HG03558 (cell line): ENCODE measurements around the gene SDC3.

ENCODE experiments used
- ATAC-seq: cut with Tn5 transposase; IDR thresholded peaks from one replicate; pipeline ENCODE4 v1.9.1; 2021; ENCODE audit warnings: moderate number of reproducible peaks; ENCODE audit not compliant: unreplicated experiment; ENCODE audit errors: extremely low read depth

Gene SDC3

DNA sequence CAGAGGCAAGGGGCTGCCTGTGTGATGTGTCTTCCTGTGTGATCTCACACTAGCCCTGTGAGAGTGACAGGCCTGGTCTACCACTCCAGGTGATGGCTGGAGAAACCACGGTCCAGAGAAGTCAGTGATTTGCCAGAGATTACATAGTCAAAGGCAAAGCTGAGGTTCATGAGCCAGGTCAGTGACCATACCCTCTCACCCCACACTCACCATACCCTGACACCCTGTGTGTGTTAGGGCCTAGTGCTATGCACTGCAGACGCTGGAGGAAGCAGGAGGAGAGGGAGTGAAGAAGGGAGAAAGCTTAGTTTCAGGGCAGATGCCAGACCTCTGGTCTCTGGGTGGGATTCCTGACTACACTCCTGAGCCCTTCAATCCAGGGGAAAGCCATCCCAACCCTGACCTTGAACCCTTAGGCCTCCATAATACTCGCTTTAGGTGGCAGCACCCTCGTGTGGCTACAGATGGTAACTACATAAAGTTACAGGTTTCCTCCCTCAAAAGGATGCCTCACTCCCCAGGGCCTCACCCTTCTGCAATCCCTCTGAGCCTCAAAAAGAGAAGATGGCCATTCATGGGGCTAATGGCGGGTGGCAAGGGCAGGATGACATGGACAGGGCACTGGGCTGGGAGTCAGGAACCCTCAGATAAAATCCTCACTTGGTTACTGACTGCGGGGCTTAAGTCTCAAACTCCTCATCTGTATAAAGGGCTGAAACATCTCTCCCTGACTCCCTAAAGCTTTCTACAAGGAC lies 20.8 kb upstream of the SDC3 start:
- ATAC-seq = no peak

GRCh38 chr1:30928789-30929134 lies 20.2 kb upstream of the SDC3 start:
- ATAC-seq = no peak

DNA sequence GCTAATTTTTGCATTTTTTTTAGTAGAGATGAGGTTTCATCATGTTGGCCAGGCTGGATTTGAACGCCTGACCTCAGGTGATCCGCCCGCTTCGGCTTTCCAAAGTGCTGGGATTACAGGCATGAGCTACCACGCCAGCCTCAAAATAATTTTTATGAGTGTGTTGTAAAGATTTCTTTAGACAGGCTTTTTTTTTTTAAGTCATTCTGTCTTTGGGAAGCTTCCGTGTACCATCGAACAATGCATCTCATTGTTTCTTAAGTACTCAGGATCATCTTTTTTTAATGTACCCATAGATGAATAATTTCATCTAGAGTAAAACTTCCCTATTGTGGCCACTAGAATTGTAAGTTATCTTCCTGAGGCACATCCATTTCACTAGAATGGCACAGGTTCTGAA lies 19.6 kb upstream of the SDC3 start:
- ATAC-seq = no peak

DNA sequence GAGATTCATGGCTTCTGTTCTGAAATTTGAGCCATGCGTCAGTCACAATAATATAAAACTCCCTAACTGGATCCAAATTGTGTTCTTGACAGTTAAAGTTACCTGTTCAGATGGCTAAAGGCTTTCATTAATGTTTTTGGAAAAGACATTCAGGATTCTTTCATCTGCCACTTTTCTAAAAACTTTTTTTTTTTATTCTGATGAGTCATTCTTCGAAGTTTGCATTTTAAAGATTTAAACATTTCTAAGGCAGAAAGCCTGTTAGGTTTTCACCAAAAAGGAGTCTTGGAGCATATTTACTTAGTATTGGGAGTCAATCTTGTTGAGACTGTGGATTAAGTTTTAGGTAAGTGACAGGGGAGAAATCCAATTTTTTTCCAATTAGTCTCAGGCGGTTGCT lies 18.9 kb upstream of the SDC3 start:
- no peak for ATAC-seq

DNA sequence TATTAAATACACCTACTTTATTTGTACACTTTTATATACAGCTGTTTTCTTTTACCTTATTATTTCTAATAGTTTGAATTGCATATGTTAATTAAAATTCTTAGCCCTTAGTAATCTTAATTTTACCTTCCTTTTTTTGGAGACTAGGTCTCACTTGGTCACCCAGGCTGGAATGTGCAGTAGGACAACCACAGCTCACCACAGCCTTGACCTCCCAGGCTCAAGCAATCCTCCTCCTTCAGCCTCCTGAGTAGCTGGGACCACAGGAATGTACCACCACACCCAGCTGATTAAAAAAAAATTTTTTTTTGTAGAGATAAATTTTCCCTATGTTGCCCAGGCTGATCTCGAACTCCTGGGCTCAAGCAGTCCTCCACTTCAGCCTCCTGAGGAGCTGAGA lies 15.0 kb upstream of the SDC3 start:
- ATAC-seq = no peak

DNA sequence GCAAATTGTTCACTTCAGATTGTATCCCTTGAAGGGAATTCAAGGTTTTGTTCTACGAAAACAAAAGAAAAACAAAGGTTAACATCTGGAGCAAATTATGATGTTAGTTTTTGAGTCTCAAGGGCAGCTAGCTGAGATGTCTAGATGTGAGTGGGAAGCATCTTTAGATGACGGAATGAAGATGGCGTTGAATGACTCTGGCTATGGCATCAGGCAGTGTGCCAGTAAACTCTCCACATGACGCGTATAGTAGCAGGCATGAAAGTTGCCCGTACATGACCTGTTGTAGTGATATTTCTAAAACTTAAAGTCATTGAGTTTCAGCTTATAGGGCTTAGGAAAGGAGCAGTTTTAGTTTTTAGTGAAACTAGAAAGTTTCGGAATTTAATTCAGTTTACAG lies 12.3 kb upstream of the SDC3 start:
- ATAC-seq = no peak

GRCh38 chr1:30919025-30919881 lies 10.7 kb upstream of the SDC3 start:
- no peak for ATAC-seq

DNA sequence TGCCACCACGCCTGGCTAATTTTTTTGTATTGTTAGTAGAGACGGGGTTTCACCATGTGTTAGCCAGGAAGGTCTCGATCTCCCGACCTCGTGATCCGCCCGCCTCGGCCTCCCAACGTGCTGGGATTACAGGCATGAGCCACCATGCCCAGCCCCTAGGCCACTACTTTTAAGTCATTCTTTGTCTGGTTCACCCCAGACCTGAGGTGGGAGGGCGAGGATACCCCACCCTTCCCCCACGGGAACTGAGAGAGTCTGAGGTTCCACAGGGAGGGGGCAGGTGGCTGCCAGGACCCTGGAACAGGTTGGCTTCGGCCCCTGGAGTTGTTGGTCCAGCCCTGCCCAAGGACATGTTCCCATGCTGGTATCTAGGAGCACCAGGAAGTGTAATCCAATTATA lies 7.7 kb upstream of the SDC3 start:
- no peak for ATAC-seq

- ATAC-seq = no peak
Measured at GRCh38 chr1:30915491-30916230, 7.1 kb upstream of the SDC3 start.

GRCh38 chr1:30914931-30915330 lies 6.4 kb upstream of the SDC3 start:
- no peak for ATAC-seq

GRCh38 chr1:30914587-30914922 lies 6.0 kb upstream of the SDC3 start:
- ATAC-seq = no peak

- no peak for ATAC-seq
Measured at GRCh38 chr1:30912913-30913652, 4.5 kb upstream of the SDC3 start.

DNA sequence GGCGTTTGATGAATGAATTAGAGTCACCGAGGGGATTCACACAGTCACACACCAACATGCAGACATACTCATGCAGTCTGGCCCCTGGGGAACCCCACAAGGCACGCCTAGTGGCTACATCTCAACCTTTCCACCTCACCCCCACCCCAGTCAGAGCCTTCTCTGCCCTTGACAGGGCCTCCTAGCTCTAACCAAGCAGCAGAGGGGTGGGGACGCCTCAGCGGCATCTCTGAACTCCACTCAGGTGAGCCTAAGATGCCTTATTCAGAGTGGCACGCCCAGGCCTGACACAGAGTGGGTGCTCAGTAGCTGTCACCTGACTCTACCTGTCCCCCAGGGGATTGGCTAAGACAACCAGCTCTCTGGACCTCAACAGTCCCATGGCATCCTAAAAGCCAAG lies 3.7 kb upstream of the SDC3 start:
- no peak for ATAC-seq

DNA sequence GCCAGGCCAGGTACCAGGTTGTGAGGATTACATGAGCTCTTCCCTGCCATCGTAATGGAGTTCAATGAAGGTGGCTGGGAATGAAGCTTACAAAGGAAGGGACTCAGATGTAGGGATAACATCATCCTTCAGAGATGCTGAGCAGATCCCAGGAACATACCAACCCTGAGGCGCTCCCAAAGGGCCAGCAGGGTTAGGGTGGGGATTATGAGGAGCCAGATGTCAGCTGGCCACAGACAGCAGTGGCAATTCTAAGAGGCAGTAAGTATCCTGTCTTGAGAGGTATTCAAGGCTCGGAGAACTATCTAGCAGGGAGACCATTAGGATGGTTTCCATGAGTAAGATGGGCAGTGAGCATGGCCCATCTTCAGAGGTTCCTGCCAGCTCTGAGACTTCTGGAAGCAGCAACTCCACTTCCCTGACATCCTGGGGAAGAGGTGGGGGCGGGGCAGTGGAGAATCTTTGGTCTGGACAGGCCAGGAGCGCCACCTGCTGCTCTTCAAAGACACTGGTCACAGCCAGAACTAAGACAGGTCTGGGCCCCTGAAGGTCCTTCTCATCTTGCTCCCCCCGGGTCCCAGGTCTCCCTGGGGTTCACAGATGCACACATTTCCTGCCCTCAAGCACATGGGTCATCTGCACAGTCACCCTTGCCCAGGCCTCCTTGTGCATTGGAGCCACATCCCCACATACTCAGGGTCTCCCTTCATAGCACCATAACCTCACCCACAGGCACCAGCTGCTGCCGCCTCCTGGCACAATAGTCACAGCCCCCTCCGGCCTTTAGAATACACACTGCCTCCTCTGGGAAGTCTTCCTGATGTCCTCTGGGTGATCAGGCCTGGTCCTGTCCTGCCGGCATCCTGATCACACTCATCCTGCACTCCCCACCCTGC lies 2.7 kb upstream of the SDC3 start:
- no peak for ATAC-seq

GRCh38 chr1:30909365-30910068 lies 959 bp upstream of the SDC3 start:
- ATAC-seq = no peak

- ATAC-seq = no peak
Measured at GRCh38 chr1:30908316-30908695, 252 bp downstream of the SDC3 start.

DNA sequence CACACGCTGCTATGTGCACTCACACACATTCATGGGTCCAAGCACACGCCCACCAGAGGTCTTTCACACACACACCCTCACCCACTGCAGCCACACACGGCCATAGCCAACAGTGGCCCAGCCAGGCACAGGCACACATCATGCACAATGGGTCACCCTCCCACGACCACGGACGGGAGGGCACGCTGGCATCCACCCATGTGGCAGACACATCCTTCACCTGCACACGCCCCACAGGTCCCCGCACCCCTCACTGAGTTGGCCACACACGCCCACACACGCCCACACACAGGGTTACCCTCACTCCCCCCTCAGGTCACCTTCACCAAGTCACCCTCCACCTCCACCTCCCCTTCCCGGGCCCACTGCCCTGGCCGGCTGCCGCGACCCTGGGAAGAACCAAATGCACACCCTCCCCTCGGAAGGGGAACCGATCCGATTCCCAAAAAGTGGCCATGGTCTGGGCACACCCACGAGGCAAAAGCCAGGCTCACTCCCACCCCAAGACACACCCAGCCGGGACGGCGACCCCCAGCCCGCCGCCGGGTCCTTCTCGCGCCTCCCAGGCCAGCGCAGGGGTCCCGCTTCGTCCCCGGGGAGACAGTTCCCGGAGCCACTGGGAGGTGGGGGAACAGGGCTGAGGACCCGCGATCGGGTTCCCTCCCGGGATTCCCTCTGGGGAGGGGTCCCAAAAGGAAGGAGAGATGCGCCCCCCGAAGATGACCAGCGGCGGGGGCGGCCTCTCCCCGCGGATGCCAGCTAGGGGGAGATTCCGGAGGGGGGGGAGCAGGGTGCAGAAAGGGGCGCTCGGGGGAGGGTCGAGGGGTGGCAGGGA lies 860 bp downstream of the SDC3 start:
- ATAC-seq = no peak
